ENCODE data around the gene AMZ1.

- no peak for TF ChIP-seq GATA3 (IDR thresholded peaks at IDR 0.05; ENCODE audit: low read depth, low read length)
- no peak for TF ChIP-seq GATA2 (IDR thresholded peaks at IDR 0.05; ENCODE audit: low read depth, low read length)
These were observed 38.0 kb upstream of the AMZ1 start for GRCh38 chr7:2649991-2650390.

Measured in SH-SY5Y (cell line).